ENCODE measurements around the gene SCARF2. TPM values are rescaled to one million over a fixed set of nuclear protein-coding genes. Genes with fewer than 3 reads are reported as not detected.
A peak's percentile ranks its signal among the peaks of the same experiment; 100 is the strongest.

The SCARF2 gene
- total and polyA plus RNA-seq, 2 of the 8 experiments (the other 6 are each of a cell fraction or from before 2014, with no cell fraction given) = 4.2 to 9.8 TPM

GRCh38 chr22:20395181-20395906 is 42.3 kb downstream of the SCARF2 start:
- Histone ChIP-seq H3K23me2 (ENCODE audit: low read depth, low read length) (peaks cover 5% of the 10 kb centered on the region; the same call in 1 of the 2 replicates), H3K9me3 (ENCODE audit: insufficient read depth in 2 of 2, low read depth in 1 of 2, low read length in 1 of 2) (no peaks in the 10 kb centered on the region), H2AFZ (ENCODE audit: low read length) (no peak overlapping the region), H3K27me3 (replicated peaks in 1 of 4; ENCODE audit: control insufficient read depth in 3 of 4, extremely low read depth in 1 of 4, insufficient read depth in 3 of 4, low read length in 3 of 4) (no peaks in the 10 kb centered on the region), H3K79me2 (ENCODE audit: control insufficient read depth in 1 of 2, insufficient read depth in 2 of 2, low read length in 2 of 2) (peaks cover 4 to 50% of the 10 kb centered on the region in 2 experiments; a peak in 3 of 4 replicates), H2BK12ac (ENCODE audit: low read depth, low read length) (no peak overlapping the region), H3K18ac (ENCODE audit: extremely low read depth, low read length) (no peak overlapping the region), H2BK5ac (ENCODE audit: low read depth, low read length) (no peak overlapping the region), H2AK5ac (ENCODE audit: low read depth, low read length) (no peak overlapping the region; the same call in 1 of the 2 replicates), H4K5ac (ENCODE audit: insufficient read length, low read depth, low read length) (no peak overlapping the region), H3K4me1 (replicated peaks in 1 of 4; ENCODE audit: control insufficient read depth in 3 of 4, insufficient read depth in 4 of 4, low read length in 3 of 4) (peaks cover 0 to 10% (median 8%) of the 10 kb centered on the region in 4 experiments; a peak in 5 of 7 replicates), H4K91ac (replicated peaks; ENCODE audit: insufficient read length, low read length) (no peak overlapping the region), H3K56ac (replicated peaks; ENCODE audit: insufficient read length, low read depth, low read length) (no peak overlapping the region), H3K9ac (replicated peaks in 1 of 4; ENCODE audit: extremely low read depth in 1 of 4, low read depth in 3 of 4, low read length in 3 of 4) (peak overlapping the region in 2 of 4 experiments; percentile 4 to 13; a peak in 3 of 7 replicates), H4K8ac (ENCODE audit: extremely low read depth, insufficient read depth, low read length) (no peak overlapping the region), H2BK20ac (ENCODE audit: low read length) (no peak overlapping the region), H2BK15ac (ENCODE audit: low read length) (no peak overlapping the region), H3K27ac (ENCODE audit: low read depth, low read length) (no peak overlapping the region), H3K79me1 (ENCODE audit: low read depth, low read length) (peaks cover 7% of the 10 kb centered on the region; the same call in 1 of the 2 replicates), H3K14ac (ENCODE audit: insufficient read length) (no peak overlapping the region), H3K23ac (ENCODE audit: insufficient read length) (no peak overlapping the region), H3K4me3 (ENCODE audit: extremely low read depth in 1 of 4, insufficient read depth in 2 of 4, low read depth in 3 of 4, low read length in 4 of 4) (peak overlapping the region in 3 of 4 experiments; percentile 14 to 97 (median 95); a peak in 6 of 8 replicates), H3K4me2 (ENCODE audit: insufficient read depth in 1 of 2, low read depth in 2 of 2, low read length in 2 of 2) (peak overlapping the region; percentile 87 to 92), H3K4ac (replicated peaks; ENCODE audit: insufficient read length, low read depth, low read length) (no peak overlapping the region), H3K36me3 (ENCODE audit: control insufficient read depth in 2 of 4, insufficient read depth in 4 of 4, low read length in 3 of 4) (no peaks in the 10 kb centered on the region; a peak in 2 of 8 replicates), H4K20me1 (replicated peaks in 1 of 2; ENCODE audit: control insufficient read depth in 1 of 2, insufficient read depth in 2 of 2, low read length in 2 of 2) (peaks cover 2 to 14% of the 10 kb centered on the region in 2 experiments), H2BK120ac (replicated peaks; ENCODE audit: low read depth, low read length) (no peak overlapping the region)
- FAIRE-seq (no peak), DNase-seq (ENCODE audit: low read depth in 1 of 2, low spot score in 2 of 2) (no peak)
- no peak for TF ChIP-seq GABPA (IDR thresholded peaks at IDR 0.05; ENCODE audit: borderline replicate concordance, insufficient read depth, low read length)
- no peak for TF ChIP-seq POLR2AphosphoS5 (IDR thresholded peaks at IDR 0.05; ENCODE audit: low read depth, low read length)
- TF ChIP-seq SIRT6 (IDR thresholded peaks at IDR 0.05; ENCODE audit: low read length) = no peak
- CTCF ChIA-PET (ENCODE audit: partially characterized antibody) = interaction anchor here (0.7 to 1.5 kb wide), 9 partner anchors 9 to 173 kb away, joined by 3 to 5 read pairs (median 3); partner anchors contain the start of gene DGCR6L
- POLR2A ChIA-PET (ENCODE audit: partially characterized antibody) = interaction anchor here (1.2 to 1.8 kb wide), 2 partner anchors 11 to 43 kb away, joined by 4 read pairs; no protein-coding TSS in a partner anchor
- 81% methylated on average over 20 of the region's 20 CpGs; no CpG with 5 or more reads in 1 of the 2 experiments for WGBS, 2 experiments (ENCODE audit: extremely low coverage in 1 of 2, insufficient coverage in 1 of 2, insufficient read length in 1 of 2, insufficient replicate concordance in 2 of 2, low coverage in 1 of 2, low lambda C conversion rate in 2 of 2, missing lambda C conversion rate in 1 of 2)
